ENCODE results near the gene SRSF10.

GRCh38 chr1:23977187-23977853 is 2.8 kb downstream of the SRSF10 start:
- TF ChIP-seq CTCF (IDR thresholded peaks at IDR 0.05; ENCODE audit: low read depth, low read length) = no peak
- TF ChIP-seq EZH2phosphoT487 (IDR thresholded peaks at IDR 0.05; ENCODE audit: low read depth) = no peak
